ENCODE data around the gene BIN2. TPM values are rescaled to one million over a fixed set of nuclear protein-coding genes. Genes with fewer than 3 reads are reported as not detected.

Gene BIN2
- total and polyA plus RNA-seq, 9 of the 15 experiments (the other 6 are each of a cell fraction or from before 2014, with no cell fraction given), result 0.04 to 0.39 (median 0.25) TPM; not detected in 1

GRCh38 chr12:51328587-51328986 is 4.6 kb upstream of the BIN2 start:
- no peak for ATAC-seq
- Histone ChIP-seq H3K27ac (ENCODE audit: extremely low read depth, low read depth, low read length) (peak overlapping the region; percentile 64; the same call in 2 of the 3 replicates), H3K27me3 (ENCODE audit: control insufficient read depth in 2 of 2, insufficient read depth in 2 of 2, low read length in 2 of 2) (no peaks in the 10 kb centered on the region), H3K4me1 (replicated peaks in 1 of 2; ENCODE audit: control insufficient read depth in 2 of 2, insufficient read depth in 2 of 2, low read length in 2 of 2) (peaks cover 37 to 48% of the 10 kb centered on the region in 2 experiments), H3K36me3 (ENCODE audit: control insufficient read depth, insufficient read depth, low read length) (no peaks in the 10 kb centered on the region), H3K9me1 (ENCODE audit: control insufficient read depth, insufficient read depth, low read length) (no peaks in the 10 kb centered on the region), H3K9ac (ENCODE audit: insufficient read depth in 1 of 2, low read depth in 2 of 2, low read length in 2 of 2) (no peak overlapping the region), H3K79me2 (ENCODE audit: control insufficient read depth, insufficient read depth, low read length) (no peaks in the 10 kb centered on the region), H2AFZ (ENCODE audit: low read depth, low read length) (peak overlapping the region; percentile 90), H3K4me2 (ENCODE audit: insufficient read depth, low read length) (no peak overlapping the region), H4K20me1 (replicated peaks; ENCODE audit: control insufficient read depth, insufficient read depth, low read length) (no peaks in the 10 kb centered on the region), H3K9me3 (replicated peaks; ENCODE audit: control insufficient read depth, insufficient read depth, low read depth, low read length) (no peaks in the 10 kb centered on the region), H3K4me3 (no peak overlapping the region)
- BruUV-seq (replicated peaks), result no TSS peak
- ChIA-PET CTCF (ENCODE audit: low intra/inter-chr PET ratio) (no interaction called here), POLR2A (no interaction called here)
- peak in 1 of 4 experiments; percentile 22 for DNase-seq (ENCODE audit: extremely low read depth in 1 of 4, low spot score in 3 of 4)
- no peak for FAIRE-seq
- in situ Hi-C loops (cut with MboI), result no loop called here
- 82% methylated on average over 4 of the region's 4 CpGs for WGBS (ENCODE audit: insufficient coverage, low coverage, missing lambda C conversion rate)
- intact Hi-C loops (cut with micrococcal nuclease), result no loop called here
- TF ChIP-seq ZNF384 (IDR thresholded peaks at IDR 0.05; ENCODE audit: low read depth, low read length) (no peak), MTA3 (IDR thresholded peaks at IDR 0.05; ENCODE audit: borderline replicate concordance) (0 out of 2 replicates have a peak, but pooled peaks have one; percentile 21), ZNF347 (CRISPR knock-in tag; IDR thresholded peaks at IDR 0.05; ENCODE audit: low read depth) (no peak), TCFL5 (CRISPR knock-in tag; conservative IDR thresholded peaks at IDR 0.05) (no peak), FOXO4 (CRISPR knock-in tag; IDR thresholded peaks at IDR 0.05) (no peak), PHF20 (IDR thresholded peaks at IDR 0.05; ENCODE audit: partially characterized antibody) (no peak), ZBTB11 (CRISPR knock-in tag; IDR thresholded peaks at IDR 0.05) (no peak), FOS (IDR thresholded peaks at IDR 0.05; ENCODE audit: extremely low read depth, insufficient read length) (no peak), CGGBP1 (CRISPR knock-in tag; IDR thresholded peaks at IDR 0.05) (no peak), GATA2 (CRISPR knock-in tag; IDR thresholded peaks at IDR 0.05) (no peak), THRA (IDR thresholded peaks at IDR 0.05) (no peak), ZNF79 (CRISPR knock-in tag; IDR thresholded peaks at IDR 0.05; ENCODE audit: low read depth) (no peak), RNF2 (IDR thresholded peaks at IDR 0.05) (no peak)

Data from K562 (cell line).